Measurements from ENCODE around the gene IER5. TPM values are rescaled to one million over a fixed set of nuclear protein-coding genes. Genes with fewer than 3 reads are reported as not detected.

The IER5 gene
- total and polyA plus RNA-seq, 2 of the 13 experiments (the other 11 are each of a cell fraction or from before 2014, with no cell fraction given) = 2.5 to 3.5 TPM

DNA sequence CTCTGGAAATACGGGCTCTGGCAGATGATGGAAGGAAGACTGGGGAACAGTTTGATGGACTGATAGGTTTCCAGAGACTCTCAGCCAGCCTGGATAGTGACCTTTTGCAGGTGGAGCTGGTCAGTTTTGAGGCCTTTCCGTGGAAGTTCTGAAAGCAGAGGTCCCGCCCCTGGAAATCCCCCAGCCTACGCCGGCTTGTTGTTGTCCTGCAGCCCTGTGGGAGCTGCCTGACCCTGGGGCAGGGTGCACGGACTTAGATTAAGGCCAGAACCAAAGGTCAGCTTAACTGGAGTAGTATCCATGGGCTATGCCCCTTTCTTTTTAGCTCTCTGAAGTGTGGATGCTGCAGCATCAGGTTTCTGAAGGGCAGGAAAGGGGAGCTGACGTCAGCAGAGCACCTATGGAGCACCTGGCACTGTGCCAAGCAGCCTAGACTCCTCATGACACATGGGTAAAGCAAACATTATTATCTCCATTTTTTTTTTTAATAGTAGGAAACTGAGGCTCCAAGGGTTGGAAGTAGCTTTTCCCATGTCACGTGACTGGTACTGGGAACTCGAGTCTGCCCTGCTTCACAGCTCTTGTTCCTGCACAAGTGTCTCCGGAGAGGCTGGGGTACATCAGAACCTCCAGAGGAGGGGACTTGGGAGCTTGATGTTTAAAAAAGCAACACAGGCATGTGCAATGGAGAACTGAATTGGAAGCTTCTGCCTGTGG is 38.5 kb downstream of the IER5 start (continued):
- TF ChIP-seq, protein P1, sequence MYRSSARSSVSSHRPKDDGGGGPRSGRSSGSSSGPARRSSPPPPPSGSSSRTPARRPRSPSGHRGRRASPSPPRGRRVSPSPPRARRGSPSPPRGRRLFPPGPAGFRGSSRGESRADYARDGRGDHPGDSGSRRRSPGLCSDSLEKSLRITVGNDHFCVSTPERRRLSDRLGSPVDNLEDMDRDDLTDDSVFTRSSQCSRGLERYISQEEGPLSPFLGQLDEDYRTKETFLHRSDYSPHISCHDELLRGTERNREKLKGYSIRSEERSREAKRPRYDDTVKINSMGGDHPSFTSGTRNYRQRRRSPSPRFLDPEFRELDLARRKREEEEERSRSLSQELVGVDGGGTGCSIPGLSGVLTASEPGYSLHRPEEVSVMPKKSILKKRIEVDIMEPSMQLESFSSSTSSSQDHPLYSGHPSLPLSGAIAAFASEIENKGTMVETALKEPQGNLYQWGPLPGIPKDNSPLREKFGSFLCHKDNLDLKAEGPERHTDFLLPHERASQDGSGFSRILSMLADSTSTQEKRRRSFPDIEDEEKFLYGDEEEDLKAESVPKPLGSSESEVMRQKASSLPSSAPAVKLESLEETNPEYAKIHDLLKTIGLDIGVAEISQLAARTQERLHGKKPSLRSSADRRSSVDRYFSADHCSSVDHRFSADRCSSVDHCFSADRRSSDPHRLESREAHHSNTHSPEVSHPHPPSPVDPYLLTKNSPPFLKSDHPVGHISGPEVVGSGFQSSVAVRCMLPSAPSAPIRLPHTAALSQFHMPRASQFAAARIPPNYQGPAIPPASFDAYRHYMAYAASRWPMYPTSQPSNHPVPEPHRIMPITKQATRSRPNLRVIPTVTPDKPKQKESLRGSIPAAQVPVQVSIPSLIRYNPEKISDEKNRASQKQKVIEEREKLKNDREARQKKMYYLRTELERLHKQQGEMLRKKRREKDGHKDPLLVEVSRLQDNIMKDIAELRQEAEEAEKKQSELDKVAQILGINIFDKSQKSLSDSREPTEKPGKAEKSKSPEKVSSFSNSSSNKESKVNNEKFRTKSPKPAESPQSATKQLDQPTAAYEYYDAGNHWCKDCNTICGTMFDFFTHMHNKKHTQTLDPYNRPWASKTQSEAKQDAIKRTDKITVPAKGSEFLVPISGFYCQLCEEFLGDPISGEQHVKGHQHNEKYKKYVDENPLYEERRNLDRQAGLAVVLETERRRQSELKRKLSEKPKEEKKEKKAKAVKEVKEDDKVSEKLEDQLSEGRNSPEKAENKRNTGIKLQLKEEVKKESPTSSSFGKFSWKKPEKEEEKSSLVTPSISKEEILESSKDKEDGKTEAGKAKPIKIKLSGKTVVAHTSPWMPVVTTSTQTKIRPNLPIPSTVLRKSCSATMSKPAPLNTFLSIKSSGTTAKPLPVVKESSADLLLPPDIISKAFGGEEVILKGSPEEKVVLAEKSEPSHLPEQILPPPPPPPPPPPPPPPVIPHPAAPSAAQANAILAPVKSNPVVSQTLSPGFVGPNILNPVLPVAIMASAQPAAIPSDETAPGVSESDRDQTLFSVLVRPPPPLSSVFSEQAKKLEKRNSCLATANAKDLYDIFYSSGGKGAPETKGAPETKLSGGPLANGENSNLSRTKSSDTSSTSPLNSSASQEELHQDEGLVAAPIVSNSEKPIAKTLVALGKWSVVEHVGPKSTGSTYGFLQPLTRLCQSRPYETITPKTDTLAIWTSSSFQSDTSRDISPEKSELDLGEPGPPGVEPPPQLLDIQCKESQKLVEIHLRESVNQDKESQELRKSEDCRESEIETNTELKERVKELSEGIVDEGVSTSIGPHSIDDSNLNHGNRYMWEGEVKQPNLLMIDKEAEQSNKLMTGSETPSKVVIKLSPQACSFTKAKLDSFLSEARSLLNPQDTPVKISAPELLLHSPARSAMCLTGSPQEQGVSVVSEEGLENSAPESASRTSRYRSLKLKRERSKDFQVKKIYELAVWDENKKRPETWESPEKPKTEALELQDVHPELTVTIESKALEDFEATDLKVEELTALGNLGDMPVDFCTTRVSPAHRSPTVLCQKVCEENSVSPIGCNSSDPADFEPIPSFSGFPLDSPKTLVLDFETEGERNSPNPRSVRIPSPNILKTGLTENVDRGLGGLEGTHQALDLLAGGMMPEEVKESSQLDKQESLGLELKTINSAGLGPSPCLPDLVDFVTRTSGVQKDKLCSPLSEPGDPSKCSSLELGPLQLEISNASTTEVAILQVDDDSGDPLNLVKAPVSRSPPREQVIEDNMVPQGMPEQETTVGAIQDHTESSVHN (CRISPR knock-in tag; IDR thresholded peaks at IDR 0.05) = no peak
- TF ChIP-seq MYPOP (CRISPR knock-in tag; IDR thresholded peaks at IDR 0.05) (no peak), CBFB (CRISPR knock-in tag; IDR thresholded peaks at IDR 0.05) (no peak), RAD51 (IDR thresholded peaks at IDR 0.05; ENCODE audit: borderline replicate concordance) (peak; percentile 91), ZNF574 (CRISPR knock-in tag; IDR thresholded peaks at IDR 0.05) (no peak), CCAR2 (optimal IDR thresholded peaks at IDR 0.05; ENCODE audit: low read depth, low read length) (no peak), CREB1 (IDR thresholded peaks at IDR 0.05) (peak; percentile 79), CREB1 (CRISPR knock-in tag; IDR thresholded peaks at IDR 0.05) (peak; percentile 43; the same call in 1 of the 2 replicates), ZNF343 (CRISPR knock-in tag; IDR thresholded peaks at IDR 0.05) (no peak), SAP130 (CRISPR knock-in tag; IDR thresholded peaks at IDR 0.05; ENCODE audit: low read depth) (peak; percentile 34; the same call in 1 of the 2 replicates)
- TF ChIP-seq, protein P2, sequence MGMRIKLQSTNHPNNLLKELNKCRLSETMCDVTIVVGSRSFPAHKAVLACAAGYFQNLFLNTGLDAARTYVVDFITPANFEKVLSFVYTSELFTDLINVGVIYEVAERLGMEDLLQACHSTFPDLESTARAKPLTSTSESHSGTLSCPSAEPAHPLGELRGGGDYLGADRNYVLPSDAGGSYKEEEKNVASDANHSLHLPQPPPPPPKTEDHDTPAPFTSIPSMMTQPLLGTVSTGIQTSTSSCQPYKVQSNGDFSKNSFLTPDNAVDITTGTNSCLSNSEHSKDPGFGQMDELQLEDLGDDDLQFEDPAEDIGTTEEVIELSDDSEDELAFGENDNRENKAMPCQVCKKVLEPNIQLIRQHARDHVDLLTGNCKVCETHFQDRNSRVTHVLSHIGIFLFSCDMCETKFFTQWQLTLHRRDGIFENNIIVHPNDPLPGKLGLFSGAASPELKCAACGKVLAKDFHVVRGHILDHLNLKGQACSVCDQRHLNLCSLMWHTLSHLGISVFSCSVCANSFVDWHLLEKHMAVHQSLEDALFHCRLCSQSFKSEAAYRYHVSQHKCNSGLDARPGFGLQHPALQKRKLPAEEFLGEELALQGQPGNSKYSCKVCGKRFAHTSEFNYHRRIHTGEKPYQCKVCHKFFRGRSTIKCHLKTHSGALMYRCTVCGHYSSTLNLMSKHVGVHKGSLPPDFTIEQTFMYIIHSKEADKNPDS (CRISPR knock-in tag; IDR thresholded peaks at IDR 0.05) = no peak
- TF ChIP-seq, protein P3, sequence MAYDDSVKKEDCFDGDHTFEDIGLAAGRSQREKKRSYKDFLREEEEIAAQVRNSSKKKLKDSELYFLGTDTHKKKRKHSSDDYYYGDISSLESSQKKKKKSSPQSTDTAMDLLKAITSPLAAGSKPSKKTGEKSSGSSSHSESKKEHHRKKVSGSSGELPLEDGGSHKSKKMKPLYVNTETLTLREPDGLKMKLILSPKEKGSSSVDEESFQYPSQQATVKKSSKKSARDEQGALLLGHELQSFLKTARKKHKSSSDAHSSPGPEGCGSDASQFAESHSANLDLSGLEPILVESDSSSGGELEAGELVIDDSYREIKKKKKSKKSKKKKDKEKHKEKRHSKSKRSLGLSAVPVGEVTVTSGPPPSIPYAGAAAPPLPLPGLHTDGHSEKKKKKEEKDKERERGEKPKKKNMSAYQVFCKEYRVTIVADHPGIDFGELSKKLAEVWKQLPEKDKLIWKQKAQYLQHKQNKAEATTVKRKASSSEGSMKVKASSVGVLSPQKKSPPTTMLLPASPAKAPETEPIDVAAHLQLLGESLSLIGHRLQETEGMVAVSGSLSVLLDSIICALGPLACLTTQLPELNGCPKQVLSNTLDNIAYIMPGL (CRISPR knock-in tag; IDR thresholded peaks at IDR 0.05; ENCODE audit: borderline replicate concordance in 1 of 2, low read depth in 1 of 2) = no peak
